HG02610 (cell line): ENCODE measurements around the gene GSAP.

Experiments
- ATAC-seq: cut with Tn5 transposase; IDR thresholded peaks from one replicate; pipeline ENCODE4 v1.9.1; 2021; ENCODE audit warnings: mild to moderate bottlenecking, moderate library complexity; ENCODE audit not compliant: unreplicated experiment

Gene GSAP

GRCh38 chr7:77438131-77438530 is 22.0 kb upstream of the GSAP start:
- no peak for ATAC-seq

GRCh38 chr7:77434570-77435275 is 18.6 kb upstream of the GSAP start:
- no peak for ATAC-seq

- no peak for ATAC-seq
These were observed 17.8 kb upstream of the GSAP start for GRCh38 chr7:77433901-77434300.

GRCh38 chr7:77430927-77431326 is 14.8 kb upstream of the GSAP start:
- ATAC-seq: no peak

- no peak for ATAC-seq
These were observed 12.7 kb upstream of the GSAP start for GRCh38 chr7:77428777-77429231.

- ATAC-seq: peak; percentile 46
These were observed 12.0 kb upstream of the GSAP start for GRCh38 chr7:77427996-77428603.

- ATAC-seq: no peak
These were observed 10.4 kb upstream of the GSAP start for GRCh38 chr7:77426521-77427051.

GRCh38 chr7:77426052-77426404 is 9.9 kb upstream of the GSAP start:
- no peak for ATAC-seq

- ATAC-seq: no peak
These were observed 9.2 kb upstream of the GSAP start for GRCh38 chr7:77425101-77426051.

- ATAC-seq: no peak
These were observed 6.4 kb upstream of the GSAP start for GRCh38 chr7:77422500-77422899.

- no peak for ATAC-seq
These were observed 5.0 kb upstream of the GSAP start for GRCh38 chr7:77420986-77421672.

GRCh38 chr7:77420438-77420837 is 4.3 kb upstream of the GSAP start:
- ATAC-seq: no peak

GRCh38 chr7:77419102-77419501 is 3.0 kb upstream of the GSAP start:
- no peak for ATAC-seq

- no peak for ATAC-seq
These were observed 1.7 kb upstream of the GSAP start for GRCh38 chr7:77417801-77418200.

GRCh38 chr7:77416621-77417371 is 647 bp upstream of the GSAP start:
- no peak for ATAC-seq

GRCh38 chr7:77415476-77415822 is 700 bp downstream of the GSAP start:
- peak; percentile 47 for ATAC-seq

- no peak for ATAC-seq
These were observed 2.2 kb downstream of the GSAP start for GRCh38 chr7:77413861-77414424.

GRCh38 chr7:77413128-77413527 is 3.0 kb downstream of the GSAP start:
- ATAC-seq: no peak

GRCh38 chr7:77409739-77410547 is 6.2 kb downstream of the GSAP start:
- ATAC-seq: no peak
